NB4 (cell line): Measurements from ENCODE around the gene ZNF620.

Source experiments
- DNase-seq: peaks from one replicate; pipeline ENCODE4 v3.0.0; 2010; ENCODE audit warnings: low read depth
- H3K4me3 ChIP-seq: one replicate; pipeline ENCODE4 v1.5.1; 2011; ENCODE audit warnings: mild to moderate bottlenecking, low read depth, low read length, moderate library complexity
- MAX ChIP-seq: IDR thresholded peaks from 2 replicates; pipeline ENCODE4 v1.6.1; 2011; ENCODE audit warnings: low read depth, low read length
- MYC ChIP-seq: IDR thresholded peaks from 2 replicates; pipeline ENCODE4 v1.6.1; 2011; ENCODE audit warnings: low read depth, low read length
- POLR2A ChIP-seq: IDR thresholded peaks from 2 replicates; pipeline ENCODE4 v1.6.1; 2011; ENCODE audit warnings: mild to moderate bottlenecking; ENCODE audit not compliant: insufficient read length; ENCODE audit errors: extremely low read depth
- TF ChIP-seq, protein P1 (sequence below): IDR thresholded peaks from one replicate; pipeline ENCODE4 v1.5.1; 2012; ENCODE audit warnings: low read depth, low read length

ZNF620 gene

DNA sequence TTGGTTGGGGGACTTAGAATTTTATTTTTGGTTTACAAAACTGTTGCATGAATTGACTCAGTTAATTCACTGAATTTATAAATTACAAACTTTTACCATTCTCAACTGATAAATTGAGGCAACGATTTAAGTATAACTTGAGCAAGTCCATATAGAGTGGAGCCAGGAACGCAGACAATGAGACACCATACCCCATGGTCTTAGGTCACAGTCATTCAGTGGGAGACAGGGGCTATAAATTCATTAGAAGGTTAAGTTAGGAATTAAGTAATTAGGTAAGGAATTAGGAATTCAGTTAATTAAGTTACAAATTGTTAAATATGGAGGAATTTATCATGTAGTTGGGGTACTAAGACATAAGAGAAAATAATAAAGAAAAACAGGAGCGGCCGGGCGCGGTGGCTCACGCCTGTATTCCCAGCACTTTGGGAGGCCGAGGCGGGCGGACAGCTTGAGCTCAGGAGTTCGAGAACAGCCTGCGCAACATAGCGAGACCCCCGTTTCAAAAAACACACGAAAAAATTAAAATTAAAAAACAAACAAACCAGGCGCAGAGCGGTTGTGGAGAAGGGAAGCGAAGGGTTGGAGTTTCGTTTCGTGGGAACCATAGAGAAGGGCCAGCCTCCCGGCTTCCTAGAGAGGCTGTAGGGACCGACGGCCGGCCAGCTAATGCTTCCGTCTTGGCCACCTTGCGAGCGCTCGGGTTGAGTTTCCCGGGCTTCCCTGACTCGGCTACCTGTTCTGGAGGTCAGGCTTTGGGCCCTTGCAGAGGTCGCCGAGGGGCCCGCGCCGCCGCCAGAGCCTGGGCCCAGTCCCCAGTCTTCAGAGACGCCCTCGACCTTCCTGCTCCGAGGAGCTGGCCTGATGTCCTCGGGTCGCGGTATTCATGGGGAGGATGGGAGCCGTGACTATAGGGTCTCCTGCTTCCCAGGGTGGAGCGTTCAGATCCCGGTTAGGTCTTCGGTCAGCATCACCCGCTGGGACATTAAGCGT, 29.1 kb upstream of the ZNF620 start, which contains the start of gene ZNF619:
ZNF619 (plus strand) TSS at position 645 of the 993 bp plus-strand sequence. CDS start 858 bp downstream, outside the sequence.
- H3K4me3 ChIP-seq = peak within 1 kb of the TSS; percentile 88
- peak; percentile 27 for TF ChIP-seq POLR2A
- TF ChIP-seq, protein P1, sequence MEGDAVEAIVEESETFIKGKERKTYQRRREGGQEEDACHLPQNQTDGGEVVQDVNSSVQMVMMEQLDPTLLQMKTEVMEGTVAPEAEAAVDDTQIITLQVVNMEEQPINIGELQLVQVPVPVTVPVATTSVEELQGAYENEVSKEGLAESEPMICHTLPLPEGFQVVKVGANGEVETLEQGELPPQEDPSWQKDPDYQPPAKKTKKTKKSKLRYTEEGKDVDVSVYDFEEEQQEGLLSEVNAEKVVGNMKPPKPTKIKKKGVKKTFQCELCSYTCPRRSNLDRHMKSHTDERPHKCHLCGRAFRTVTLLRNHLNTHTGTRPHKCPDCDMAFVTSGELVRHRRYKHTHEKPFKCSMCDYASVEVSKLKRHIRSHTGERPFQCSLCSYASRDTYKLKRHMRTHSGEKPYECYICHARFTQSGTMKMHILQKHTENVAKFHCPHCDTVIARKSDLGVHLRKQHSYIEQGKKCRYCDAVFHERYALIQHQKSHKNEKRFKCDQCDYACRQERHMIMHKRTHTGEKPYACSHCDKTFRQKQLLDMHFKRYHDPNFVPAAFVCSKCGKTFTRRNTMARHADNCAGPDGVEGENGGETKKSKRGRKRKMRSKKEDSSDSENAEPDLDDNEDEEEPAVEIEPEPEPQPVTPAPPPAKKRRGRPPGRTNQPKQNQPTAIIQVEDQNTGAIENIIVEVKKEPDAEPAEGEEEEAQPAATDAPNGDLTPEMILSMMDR = no peak
- peak; percentile 76 for DNase-seq

DNA sequence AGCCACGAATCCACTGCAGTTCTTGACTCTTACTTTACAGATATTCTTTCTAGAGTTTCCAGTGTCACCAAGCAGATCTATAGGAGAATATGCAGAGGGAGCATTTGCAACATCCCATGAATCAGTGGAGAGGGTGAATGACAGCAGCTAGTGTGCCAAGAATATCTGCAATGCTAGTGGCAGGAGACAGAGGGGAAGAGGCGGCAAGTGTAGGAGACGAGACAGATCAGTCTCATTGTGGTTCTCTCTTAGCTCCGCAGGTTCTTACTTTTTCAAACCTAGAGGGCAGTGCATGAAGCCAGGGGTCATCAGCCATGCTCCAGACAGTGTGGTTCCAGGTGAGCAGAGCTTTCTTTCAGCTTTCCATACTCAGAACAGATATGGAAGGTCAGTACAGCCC, 28.2 kb upstream of the ZNF620 start:
- peak; percentile 41 for DNase-seq
- TF ChIP-seq, protein P1 = no peak
- TF ChIP-seq POLR2A (no peak), MYC (no peak), MAX (no peak)
- peak overlapping the region; percentile 88 for H3K4me3 ChIP-seq

- TF ChIP-seq MYC = no peak
- TF ChIP-seq MAX = no peak
- no peak for TF ChIP-seq POLR2A
- TF ChIP-seq, protein P1 = no peak
- H3K4me3 ChIP-seq = no peak overlapping the region
- DNase-seq = no peak
These were observed 18.7 kb upstream of the ZNF620 start for GRCh38 chr3:40487172-40487571.

GRCh38 chr3:40490916-40491315, 14.9 kb upstream of the ZNF620 start:
- TF ChIP-seq MYC = no peak
- no peak for DNase-seq

DNA sequence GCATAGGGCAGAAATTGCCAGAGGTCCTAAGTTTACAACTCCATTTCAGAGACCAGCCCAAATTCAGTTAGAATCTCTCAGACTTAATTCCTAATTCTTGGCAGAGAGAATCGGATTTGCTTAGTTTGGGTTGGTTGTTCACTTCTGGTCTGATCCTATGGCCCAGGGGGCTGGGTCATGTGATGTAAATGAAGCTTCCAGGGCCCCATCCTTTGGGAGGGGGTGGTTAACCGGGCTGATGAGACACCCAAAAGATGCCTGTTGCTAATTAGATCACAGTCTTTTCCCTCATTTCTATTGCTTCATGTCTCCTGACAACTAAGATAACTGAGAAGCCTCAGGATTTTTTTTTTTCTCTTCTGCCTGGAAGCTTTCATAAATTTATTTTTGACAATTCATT, 11.1 kb upstream of the ZNF620 start:
- TF ChIP-seq MYC (no peak), POLR2A (no peak), MAX (no peak)
- TF ChIP-seq, protein P1 = no peak

More at GRCh38 chr3:40490916-40491315, 14.9 kb upstream of the ZNF620 start:
- no peak overlapping the region for H3K4me3 ChIP-seq

GRCh38 chr3:40497288-40497687, 8.6 kb upstream of the ZNF620 start:
- H3K4me3 ChIP-seq = no peak overlapping the region
- TF ChIP-seq, protein P1 = no peak
- TF ChIP-seq POLR2A (no peak), MAX (no peak), MYC (no peak)
- DNase-seq = no peak

More for the DNA sequence above, 11.1 kb upstream of the ZNF620 start:
- no peak overlapping the region for H3K4me3 ChIP-seq
- no peak for DNase-seq
